ENCODE measurements around the gene RGCC. TPM values are rescaled to one million over a fixed set of nuclear protein-coding genes. Genes with fewer than 3 reads are reported as not detected.
"Not testable (repeated sequence)": the region's sequence is repeated elsewhere in the genome, so short reads cannot be mapped to it uniquely, and the experiment has no call there.

The RGCC gene
- total RNA-seq (ENCODE audit: insufficient read depth, low replicate concordance): 82.8 TPM

GRCh38 chr13:41456768-41457588, at the start of gene RGCC:
TSS of gene RGCC (plus strand) at chr13:41457550. CDS start at chr13:41457708, 158 bp downstream.
- peak; percentile 80 for DNase-seq (ENCODE audit: low spot score)

GRCh38 chr13:41408121-41408520, 49.2 kb upstream of the RGCC start:
- no peak for DNase-seq (ENCODE audit: low spot score)

GRCh38 chr13:41408746-41409145, 48.6 kb upstream of the RGCC start:
- DNase-seq (ENCODE audit: low spot score): no peak

- DNase-seq (ENCODE audit: low spot score): no peak
Measured at GRCh38 chr13:41409611-41410010, 47.7 kb upstream of the RGCC start.

GRCh38 chr13:41411060-41411459, 46.3 kb upstream of the RGCC start:
- DNase-seq (ENCODE audit: low spot score): no peak

GRCh38 chr13:41411522-41411921, 45.8 kb upstream of the RGCC start:
- DNase-seq (ENCODE audit: low spot score): peak; percentile 75

GRCh38 chr13:41413872-41414271, 43.5 kb upstream of the RGCC start:
- DNase-seq (ENCODE audit: low spot score): no peak

- peak; percentile 21 for DNase-seq (ENCODE audit: low spot score)
Measured at GRCh38 chr13:41416276-41416675, 41.1 kb upstream of the RGCC start.

GRCh38 chr13:41418027-41418426, 39.3 kb upstream of the RGCC start:
- peak; percentile 63 for DNase-seq (ENCODE audit: low spot score)

GRCh38 chr13:41418731-41419130, 38.6 kb upstream of the RGCC start:
- DNase-seq (ENCODE audit: low spot score): no peak

- no peak for DNase-seq (ENCODE audit: low spot score)
Measured at GRCh38 chr13:41419206-41419605, 38.1 kb upstream of the RGCC start.

- DNase-seq (ENCODE audit: low spot score): no peak
Measured at GRCh38 chr13:41420146-41420545, 37.2 kb upstream of the RGCC start.

GRCh38 chr13:41421330-41421729, 36.0 kb upstream of the RGCC start:
- not testable (repeated sequence) for DNase-seq (ENCODE audit: low spot score)

GRCh38 chr13:41421983-41422382, 35.4 kb upstream of the RGCC start:
- not testable (repeated sequence) for DNase-seq (ENCODE audit: low spot score)

- DNase-seq (ENCODE audit: low spot score): not testable (repeated sequence)
Measured at GRCh38 chr13:41423259-41423658, 34.1 kb upstream of the RGCC start.

GRCh38 chr13:41424675-41425074, 32.7 kb upstream of the RGCC start:
- not testable (repeated sequence) for DNase-seq (ENCODE audit: low spot score)

GRCh38 chr13:41426047-41426446, 31.3 kb upstream of the RGCC start:
- no peak for DNase-seq (ENCODE audit: low spot score)

- no peak for DNase-seq (ENCODE audit: low spot score)
Measured at GRCh38 chr13:41427666-41428065, 29.7 kb upstream of the RGCC start.

GRCh38 chr13:41428155-41428554, 29.2 kb upstream of the RGCC start:
- no peak for DNase-seq (ENCODE audit: low spot score)

GRCh38 chr13:41434030-41434429, 23.3 kb upstream of the RGCC start:
- DNase-seq (ENCODE audit: low spot score): not testable (repeated sequence)

GRCh38 chr13:41434831-41435520, 22.4 kb upstream of the RGCC start:
- DNase-seq (ENCODE audit: low spot score): no peak

- DNase-seq (ENCODE audit: low spot score): no peak
Measured at GRCh38 chr13:41443969-41444368, 13.4 kb upstream of the RGCC start.

- DNase-seq (ENCODE audit: low spot score): no peak
Measured at GRCh38 chr13:41452462-41452861, 4.9 kb upstream of the RGCC start.
